GM18498 (cell line): ENCODE results near the gene PATZ1.
"Not testable (repeated sequence)": the region's sequence is repeated elsewhere in the genome, so short reads cannot be mapped to it uniquely, and the experiment has no call there.

Source experiments
- ATAC-seq: cut with Tn5 transposase; IDR thresholded peaks from one replicate; pipeline ENCODE4 v1.9.1; 2021; ENCODE audit warnings: mild to moderate bottlenecking, moderate library complexity; ENCODE audit not compliant: unreplicated experiment

The PATZ1 gene

DNA sequence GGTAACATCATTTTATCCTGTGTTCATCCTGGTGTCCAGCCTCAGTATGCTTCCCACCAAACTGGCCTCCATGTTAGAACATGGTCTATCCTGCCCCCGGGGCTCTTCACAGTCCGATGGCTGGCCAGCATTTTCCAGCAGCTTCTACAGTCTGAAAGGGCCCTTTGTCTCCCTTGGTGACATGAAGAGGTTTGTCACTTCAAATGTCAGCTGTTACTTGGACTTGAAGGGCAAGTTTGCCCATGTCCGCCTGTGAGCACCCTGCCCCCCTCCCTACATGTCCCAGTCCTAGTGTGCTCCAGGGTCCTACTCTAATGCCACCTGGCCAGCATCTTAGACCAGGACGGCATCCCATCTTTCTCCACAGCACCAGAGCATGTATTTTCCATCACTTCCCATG lies 24.7 kb downstream of the PATZ1 start:
- no peak for ATAC-seq

DNA sequence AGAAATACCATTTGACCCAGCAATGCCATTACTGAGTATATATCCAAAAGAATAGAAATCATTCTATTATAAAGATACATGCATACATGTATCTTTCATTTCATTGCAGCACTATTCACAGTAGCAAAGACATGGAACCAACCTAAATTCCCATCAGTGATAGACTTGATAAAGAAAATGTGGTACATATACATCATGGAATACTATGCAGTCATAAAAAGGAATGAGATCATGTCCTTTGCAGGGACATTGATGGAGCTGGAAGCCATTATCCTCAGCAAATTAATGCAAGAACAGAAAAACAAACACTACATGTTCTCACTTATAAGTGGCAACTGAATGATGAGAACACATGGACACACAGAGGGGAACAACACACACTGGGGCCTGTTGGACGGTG lies 31.9 kb downstream of the PATZ1 start:
- not testable (repeated sequence) for ATAC-seq

DNA sequence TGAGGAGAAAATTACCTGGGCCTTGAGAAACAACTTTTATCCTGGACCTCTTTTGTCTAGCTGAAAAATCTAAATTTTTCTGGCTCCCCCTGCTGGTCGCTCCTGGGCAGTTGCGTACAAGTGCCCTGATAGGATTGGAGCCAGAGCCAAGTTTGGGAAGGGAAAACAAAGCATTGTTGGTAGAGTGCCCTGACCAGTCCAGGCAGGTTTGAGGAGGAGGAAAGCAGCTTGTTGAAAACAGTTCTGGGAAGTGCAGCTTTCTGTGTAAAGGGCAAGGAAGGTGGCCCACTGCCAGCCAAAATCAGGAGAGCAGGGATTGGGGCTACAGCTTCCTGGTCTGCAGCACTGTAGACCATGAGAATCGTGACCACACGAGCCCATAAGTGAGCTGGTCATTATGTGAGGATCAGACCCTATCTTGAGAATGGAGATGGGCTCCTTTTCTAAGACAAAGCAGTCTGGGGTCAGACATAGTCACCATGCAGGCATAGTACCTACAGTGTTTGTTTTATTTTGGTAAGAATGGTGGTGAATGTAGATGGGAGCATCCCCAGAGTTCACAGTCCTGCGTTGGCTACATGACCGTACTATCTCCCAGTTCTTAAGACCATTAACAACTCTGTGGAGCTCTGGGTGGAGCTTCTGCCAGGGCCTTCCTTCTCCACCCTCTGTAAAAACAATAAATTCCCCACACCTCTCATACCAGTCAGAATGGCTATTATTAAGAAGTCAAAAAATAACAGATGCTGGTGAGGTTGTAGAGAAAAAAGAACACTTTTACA lies 32.6 kb downstream of the PATZ1 start:
- no peak for ATAC-seq

DNA sequence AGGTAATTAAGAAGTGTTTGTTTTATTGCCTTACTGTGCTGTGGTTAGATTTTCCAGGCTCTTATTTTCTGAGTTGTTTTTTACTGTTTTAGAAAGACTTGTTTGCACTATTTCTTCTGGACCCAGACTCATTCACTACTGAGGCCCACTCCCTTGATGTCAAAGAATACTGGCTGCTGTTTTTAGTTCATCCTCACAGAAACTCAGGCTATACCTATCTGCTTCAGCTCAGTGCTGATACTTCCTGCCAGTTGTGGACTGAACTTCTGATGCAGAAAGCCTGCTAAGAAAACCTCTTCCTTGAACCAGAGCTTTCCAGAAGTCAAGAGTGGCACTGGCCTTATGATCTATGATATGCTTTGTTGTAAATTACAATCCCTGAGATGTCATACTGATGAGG lies 38.0 kb downstream of the PATZ1 start:
- no peak for ATAC-seq

DNA sequence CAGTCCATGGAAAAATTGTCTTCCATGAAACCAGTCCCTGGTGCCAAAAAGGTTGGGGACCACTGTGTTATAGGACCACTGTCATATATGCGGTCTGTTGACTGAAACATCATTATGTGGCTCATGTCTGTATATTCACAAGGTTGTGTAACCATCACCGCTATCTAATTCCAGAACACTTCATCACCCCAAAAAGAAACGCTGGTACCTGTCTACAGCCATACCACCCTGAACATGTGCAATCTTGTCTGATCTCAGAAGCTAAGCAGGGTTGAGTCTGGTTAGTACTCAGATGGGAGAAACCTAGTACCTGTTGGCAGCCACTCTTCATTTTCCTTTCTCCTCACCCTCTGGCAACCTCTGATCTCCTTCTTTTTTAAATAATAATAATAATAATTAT lies 41.0 kb downstream of the PATZ1 start:
- ATAC-seq: no peak

DNA sequence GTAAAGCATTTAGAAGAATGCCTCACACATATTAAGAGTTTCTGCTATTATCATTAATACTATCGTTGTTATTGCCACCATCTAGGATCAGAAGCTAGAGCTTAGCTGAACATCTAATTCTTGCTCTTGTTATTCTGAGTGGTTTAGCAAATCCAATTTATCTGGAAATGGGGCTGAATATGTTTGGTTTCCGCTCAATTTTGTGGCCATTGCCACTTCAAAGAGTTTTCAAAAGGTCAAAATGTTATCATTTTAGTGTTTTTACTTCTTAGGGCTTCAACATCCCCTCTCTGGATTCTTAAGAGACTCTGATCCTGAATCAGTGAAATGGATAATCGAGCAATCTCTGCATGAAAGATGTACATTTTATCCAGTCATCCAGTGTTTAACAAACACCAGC lies 43.6 kb downstream of the PATZ1 start:
- no peak for ATAC-seq

DNA sequence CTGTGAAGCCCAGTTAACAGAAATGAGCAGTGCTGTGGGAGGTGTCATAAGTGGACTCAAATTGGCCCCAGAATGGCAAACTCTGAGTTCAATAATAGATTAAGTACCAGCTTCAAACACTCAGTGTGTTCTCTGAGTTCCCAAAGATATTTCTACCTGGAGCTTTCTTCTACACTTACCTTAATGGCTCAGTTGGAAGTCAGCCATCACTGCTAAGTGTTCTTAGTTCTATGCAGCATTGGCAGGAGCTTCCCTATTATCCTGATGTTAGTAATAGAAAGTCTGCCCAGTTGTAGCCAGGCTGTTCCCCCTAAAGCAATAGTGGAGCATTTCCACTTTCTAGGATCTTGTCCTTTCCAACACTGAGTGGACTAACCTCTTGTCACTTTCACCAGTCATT lies 44.1 kb downstream of the PATZ1 start:
- no peak for ATAC-seq

DNA sequence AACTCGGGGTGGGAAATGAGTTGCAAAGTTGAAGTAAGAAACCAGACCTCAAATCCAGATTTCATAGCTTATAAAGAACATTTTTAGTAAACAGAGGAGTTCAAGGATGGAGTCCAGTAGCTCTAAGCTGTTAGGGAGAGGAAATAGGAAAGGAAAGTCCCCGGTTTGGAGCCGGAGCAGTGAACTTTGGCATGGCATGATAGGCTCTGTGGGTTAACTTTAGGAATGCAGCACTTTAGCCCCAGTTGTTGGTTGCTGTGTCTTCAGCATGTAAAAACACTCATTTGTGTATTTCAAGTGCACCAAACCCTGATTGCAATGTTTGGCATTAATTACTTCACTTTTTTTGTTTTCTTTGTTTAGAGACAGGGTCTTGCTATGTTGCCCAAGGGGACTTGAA lies 45.2 kb downstream of the PATZ1 start:
- no peak for ATAC-seq

DNA sequence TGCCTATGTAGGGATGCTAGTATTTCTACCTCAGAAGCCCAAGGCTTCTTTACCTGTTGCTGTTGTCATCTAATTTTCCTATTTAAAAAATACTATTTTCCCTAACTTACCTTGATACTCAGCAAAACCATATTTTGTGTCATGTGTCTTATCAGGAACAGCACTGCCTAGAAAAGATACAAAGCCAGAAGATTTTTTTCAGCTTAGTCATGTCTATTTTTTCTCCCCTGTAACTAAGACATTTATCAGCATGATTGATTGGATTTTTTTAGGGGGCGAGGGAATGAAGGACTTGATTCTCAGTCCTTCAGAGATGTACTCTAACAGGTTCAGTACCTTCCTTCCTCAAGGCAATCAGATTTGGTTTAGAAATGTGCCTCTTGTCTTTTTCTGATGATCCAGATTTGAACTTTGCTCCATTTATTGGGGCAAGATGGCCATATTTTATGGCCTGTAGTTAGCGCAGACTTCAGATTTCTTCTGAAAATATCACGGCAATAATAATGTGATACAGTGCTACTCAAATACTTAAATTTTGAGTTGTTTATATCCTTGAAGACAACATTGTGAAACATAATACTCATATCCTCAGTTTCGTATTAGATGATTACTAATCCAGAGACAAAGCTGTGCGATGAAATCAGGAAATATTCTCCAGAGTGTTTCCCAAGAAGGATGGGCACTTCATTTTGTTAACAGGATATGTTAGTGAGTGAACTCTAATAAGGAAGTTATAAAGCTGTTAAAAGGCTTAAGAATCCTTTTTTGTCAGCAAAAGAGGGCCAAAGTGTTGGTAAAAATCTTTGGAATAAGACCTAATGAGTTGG lies 50.1 kb downstream of the PATZ1 start:
- no peak for ATAC-seq

DNA sequence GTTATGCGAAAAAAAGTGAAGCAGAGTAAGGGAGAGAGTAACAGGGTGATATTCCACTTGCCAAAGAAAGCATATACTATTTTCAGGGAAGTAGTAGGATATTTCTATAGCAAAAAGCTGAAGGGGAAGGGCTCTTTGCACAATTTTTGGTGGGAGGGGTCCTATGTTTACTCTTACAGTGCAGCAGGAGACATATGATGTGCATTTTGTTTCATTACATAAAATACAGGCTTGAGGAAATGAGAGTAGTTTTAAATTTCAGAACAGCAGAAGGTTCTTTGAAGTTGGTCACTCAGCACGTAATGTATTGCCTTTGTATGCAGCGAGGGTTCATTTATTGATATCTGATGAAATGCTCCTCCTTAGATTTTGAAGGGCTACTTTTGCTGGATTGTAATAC lies 50.8 kb downstream of the PATZ1 start:
- ATAC-seq: no peak

DNA sequence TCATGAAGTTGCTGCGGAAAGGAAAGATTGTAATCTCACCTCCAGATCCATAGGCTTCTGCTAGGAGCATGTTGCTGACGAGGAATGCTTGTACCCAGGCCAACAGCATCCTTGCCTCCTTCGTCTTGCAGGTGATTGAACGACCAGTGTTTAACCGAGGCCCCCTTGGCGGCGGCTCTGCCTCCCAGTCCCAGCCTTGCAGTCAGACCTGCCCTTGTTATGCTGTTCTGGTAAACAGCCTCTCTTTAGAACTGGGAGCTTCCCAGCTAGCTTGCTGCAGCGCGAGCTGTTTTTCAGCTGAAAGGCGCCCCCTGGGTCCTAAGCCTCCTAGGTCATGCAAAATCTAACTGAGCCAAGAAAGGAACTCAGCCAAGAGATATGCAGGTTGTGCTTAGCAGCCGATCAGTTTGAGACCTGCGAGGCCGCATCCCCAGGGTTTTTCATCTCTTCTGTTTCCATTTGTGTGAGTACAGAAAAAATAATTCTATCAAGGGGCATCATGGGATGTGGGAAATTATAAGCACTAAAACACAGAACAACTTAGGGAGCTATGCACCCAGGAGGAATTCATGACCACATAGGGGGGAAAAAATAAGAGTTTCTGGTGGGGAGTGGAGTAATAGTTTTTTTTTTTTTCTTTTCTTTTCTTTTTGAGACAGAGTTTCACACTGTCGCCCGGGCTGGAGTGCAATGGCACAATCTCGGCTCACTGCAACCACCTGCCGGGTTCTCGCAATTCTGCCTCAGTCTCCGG lies 53.7 kb downstream of the PATZ1 start, which contains the start of gene PIK3IP1:
PIK3IP1 (minus strand) TSS at position 253 of the 754 bp plus-strand sequence; CDS start at position 109, 144 bp downstream.
- peak; percentile 42 for ATAC-seq

DNA sequence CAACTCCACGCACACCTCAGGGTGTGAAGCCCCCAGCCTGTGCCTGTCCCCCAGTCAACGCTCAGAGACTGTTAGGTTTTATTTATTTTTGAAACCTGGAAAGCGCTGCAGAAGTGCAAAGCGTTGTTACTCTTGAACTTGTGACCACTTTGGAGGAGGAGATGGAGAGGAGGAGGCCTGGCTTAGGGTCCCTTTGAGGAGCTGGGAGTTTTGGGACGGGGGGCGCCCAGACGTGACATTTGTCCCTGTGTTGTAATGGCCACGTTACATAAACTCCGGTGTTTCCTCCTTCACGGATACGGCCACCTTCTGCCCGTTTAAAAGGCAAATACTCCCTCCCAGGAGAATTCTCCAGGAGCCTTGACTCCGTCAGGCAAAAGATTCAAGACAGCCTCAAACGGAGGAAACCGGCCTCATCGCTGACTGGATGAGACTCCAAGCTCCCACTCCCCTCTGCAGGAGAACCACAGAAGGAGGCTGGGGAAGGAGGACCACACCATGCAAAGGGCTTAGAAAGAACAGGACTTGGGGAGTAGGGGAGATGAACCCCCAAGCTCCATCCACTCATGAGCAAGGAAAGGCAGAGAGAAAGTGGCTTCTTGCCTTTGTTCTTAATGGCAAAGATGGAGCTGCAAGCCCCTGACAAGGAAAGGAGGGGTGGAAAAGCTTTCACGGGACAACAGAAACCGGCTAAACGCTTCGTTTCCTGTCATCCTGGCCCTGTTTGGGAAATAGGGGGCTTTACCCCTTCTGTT lies 54.5 kb downstream of the PATZ1 start:
- no peak for ATAC-seq

DNA sequence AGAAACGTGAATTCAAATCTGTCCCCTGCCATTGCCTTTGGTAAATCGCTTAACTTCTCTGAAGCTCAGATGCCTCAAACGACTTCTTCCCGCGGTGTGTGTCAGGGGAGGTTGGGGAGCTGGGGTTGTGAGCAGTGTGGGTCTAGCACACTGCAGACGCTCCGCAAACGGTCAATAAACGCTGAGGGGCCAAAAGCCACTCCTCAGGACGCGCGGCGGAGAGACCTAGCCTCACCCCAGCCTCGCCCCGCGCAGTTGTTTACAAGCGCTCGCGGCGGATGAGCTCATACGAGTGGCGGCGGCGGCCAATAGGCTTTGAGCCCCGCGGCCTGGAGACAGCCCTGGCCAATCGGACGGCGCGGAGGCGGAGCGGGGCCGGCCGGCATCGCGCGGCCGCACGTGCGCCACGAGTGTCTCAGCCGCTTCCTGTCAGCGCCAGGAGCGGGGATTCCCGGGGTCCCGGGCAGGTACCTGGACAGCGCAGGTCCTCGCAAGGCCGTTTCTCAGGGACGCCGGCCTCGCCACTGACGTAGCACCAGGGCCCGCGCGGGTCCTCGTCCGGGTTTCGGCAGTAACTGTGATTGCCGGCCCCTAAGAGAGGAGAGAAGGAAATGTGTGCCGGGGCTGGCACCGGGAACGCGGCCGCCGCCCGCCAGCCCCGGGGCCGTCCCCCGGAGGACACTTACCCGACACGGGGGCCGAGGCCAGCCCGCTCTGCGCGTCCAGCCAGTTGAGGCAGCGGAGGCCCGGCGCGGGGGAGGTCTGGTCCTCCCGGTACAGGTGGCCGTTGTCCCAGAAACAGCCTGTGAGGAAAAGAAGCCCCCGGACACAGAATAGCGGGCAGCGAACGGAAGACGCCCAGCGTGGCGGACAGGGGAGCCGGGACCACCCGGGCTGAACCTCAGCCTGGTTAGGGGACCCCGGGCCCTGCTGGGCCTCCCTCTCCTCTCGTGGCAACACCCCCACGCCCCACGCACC lies 55.4 kb downstream of the PATZ1 start:
- ATAC-seq: peak; percentile 94

DNA sequence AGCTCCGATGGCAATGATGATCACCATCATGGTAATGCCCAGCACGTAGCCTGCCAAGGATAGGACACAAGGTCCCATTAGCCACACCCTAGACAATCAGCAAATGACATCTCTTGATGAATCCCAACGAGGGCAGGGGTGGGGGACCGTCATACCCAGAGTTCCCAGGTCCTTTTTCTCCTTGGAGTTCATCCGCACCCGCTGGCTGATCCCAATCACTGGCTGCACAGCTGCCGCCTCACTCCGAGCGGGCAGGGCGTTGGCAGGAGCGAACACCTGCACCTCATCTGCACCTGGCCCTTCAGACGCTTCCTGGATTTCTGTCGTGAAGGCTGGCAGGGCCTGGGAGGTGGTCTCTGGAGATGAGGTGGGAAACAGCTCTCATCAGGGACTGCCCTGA lies 56.8 kb downstream of the PATZ1 start:
- no peak for ATAC-seq

DNA sequence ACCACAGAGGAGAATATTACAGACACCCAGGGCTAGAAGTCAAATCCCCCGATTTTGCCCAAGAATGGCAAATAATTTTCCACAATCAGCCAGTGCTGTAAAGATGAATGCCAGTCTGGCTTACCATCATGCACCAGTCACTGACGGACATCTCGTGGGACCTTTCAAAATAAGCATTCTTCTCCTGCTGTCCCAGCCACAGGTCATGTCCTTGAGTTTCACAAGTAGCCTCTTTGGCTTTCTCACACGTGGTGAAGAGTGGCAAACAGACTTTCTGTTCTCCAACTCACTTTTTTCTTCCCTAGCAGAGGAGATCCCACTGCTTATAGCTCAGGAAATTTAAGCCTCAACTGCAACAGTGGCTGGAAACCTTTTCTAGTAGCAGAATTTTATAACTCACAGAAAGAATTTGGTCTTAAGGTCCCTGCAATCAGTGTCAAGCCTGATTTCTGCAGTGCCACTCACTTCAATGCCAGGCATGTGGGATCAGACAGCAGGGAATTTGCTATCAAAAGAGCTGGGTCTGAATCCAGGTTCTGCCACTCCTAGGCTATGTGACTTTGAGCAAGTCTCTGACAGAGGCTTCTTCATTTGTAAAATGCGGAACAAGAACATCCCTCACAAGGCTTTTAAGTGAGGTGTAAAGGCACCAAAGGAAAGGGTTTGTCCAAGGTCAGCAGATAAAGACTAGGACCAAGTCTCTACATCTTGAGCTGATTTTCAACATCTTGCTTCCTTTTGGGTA lies 57.5 kb downstream of the PATZ1 start:
- no peak for ATAC-seq

DNA sequence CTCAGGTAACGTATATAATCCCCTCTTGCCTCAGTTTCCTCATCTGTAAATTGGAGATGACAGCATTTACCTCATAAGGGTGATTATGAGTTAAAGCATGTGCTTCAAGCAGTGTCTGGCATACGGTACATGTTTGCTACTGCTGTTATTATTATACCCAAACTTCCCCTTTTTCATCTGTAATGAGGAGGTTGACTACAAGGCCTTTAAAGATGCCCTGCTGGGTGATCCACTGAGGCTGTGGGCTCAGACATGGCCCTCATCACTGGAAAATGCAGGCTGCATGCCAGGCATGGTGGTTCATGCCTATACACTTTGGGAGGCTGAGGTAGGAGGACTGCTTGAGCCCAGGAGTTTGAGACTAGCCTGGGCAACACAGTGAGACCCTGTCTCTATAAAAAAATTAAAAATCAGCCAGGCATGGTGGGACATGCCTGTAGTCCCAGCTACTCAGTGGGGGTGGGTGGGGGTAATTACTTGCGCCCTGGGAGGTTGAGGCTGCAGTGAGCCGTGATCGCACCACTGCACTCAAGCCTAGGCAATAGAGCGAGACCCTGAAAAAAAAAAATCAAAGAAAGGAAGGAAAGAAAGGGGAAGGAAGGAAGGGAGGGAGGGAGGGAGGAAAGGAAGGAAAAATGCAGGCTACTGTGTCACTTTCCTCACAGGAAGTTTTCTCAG lies 58.2 kb downstream of the PATZ1 start:
- ATAC-seq: no peak

DNA sequence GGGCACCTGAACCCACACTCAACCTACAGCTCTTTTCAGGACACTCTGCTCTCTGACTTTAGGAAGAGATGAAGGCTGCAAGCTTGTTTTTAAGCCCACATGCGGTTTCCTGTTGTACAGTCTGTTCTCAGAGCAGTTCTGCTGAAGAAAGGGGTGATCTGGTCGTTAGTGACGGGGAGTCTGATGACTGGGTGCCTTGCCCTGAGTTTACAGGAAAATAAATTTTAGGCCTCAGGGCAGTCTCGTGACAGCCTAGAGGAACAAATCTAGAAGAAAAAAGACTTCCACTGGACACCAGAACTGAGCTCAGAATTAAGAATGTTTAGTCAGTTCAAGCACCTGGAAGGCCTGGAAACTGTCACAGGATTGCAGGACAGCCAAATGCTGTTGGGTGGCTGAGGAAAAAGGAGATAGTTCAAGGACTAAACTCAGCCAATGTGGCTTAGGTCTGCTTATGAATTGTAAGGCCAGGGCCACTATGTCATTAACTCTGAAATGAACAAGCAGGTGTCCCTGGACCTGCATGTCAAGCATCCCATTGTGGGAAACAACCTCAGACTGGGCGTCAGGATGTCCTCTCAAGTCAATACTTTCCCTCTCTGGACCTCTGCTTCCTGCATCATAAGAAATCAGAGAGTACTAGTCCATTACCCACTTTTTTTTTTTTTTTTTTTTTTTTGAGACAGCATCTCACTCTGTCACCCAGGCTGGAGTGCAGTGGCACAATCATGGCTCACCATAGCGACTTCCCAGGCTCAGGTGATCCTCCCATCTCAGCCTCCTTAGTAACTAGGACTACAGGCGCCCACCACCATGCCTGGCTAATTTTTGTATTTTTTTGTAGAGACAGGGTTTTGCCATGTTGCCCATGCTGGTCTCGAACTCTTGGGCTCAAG lies 59.5 kb downstream of the PATZ1 start:
- ATAC-seq: no peak
